Naive thymus-derived CD8-positive, alpha-beta T cell (primary cell): ENCODE data around the gene ZNF892. TPM values are rescaled to one million over a fixed set of nuclear protein-coding genes. Genes with fewer than 3 reads are reported as not detected.
A peak's percentile ranks its signal among the peaks of the same experiment; 100 is the strongest.
"Not testable (repeated sequence)": the region's sequence is repeated elsewhere in the genome, so short reads cannot be mapped to it uniquely, and the experiment has no call there.

Experiments
- ATAC-seq, 2 donors: fragments of 150-1000 bp; cut with Tn5 transposase in 1 of 2; sonication (Bioruptor Pico), chemical (Tn5 transposase) in 1 of 2; 1 replicate in 1 of 2; 2 replicates in 1 of 2; pipeline ENCODE4 v1.10.0; 2021; ENCODE audit warnings: mild to moderate bottlenecking in 2 of 2, moderate library complexity in 2 of 2
- POLR2A ChIA-PET: fragments of 350-600 bp; sonication (Branson Sonifier 250); formaldehyde crosslinking; loops from one replicate; lab custom pipeline; 2021; ENCODE audit warnings: antibody characterized with exemption; lab: Charles Lee
- DNase-seq, 10 donors: peaks; one replicate each; pipeline versions ENCODE4 v3.0.0 to v3.0.0-alpha.2; 2020 to 2022
- H3K27ac Mint-ChIP-seq, 10 donors: one replicate each; pipeline ENCODE4 v1.8.0; 2020 to 2022; ENCODE audit warnings: mild to moderate bottlenecking in 10 of 10, mixed read lengths in 10 of 10, moderate library complexity in 4 of 10, inconsistent platforms in 1 of 10
- H3K27me3 Mint-ChIP-seq, 5 donors: one replicate each; pipeline ENCODE4 v1.8.0; 2021 to 2022; ENCODE audit warnings: mixed read lengths in 5 of 5
- H3K36me3 Mint-ChIP-seq, 3 donors: one replicate each; pipeline ENCODE4 v1.8.0; 2020 to 2022; ENCODE audit warnings: mixed read lengths in 3 of 3, mild to moderate bottlenecking in 2 of 3, inconsistent platforms in 1 of 3
- H3K4me1 Mint-ChIP-seq, 4 donors: one replicate each; pipeline ENCODE4 v1.8.0; 2021 to 2022; ENCODE audit warnings: mixed read lengths in 4 of 4
- H3K4me3 Mint-ChIP-seq, 10 donors: one replicate each; pipeline ENCODE4 v1.8.0; 2020 to 2022; ENCODE audit warnings: mild to moderate bottlenecking in 10 of 10, mixed read lengths in 10 of 10, moderate library complexity in 6 of 10, inconsistent platforms in 1 of 10
- H3K9me3 Mint-ChIP-seq, 9 donors: one replicate each; pipeline ENCODE4 v1.8.0; 2020 to 2022; ENCODE audit warnings: mixed read lengths in 9 of 9, mild to moderate bottlenecking in 3 of 9, inconsistent platforms in 1 of 9, moderate library complexity in 1 of 9
- polyA plus RNA-seq, 3 donors: library from polyadenylated mRNA; unstranded; fragments of 300-500 nt; fragmentation: Illumina TruSeq; gene quantifications; one replicate each; pipeline ENCODE4 v1.2.3, GENCODE V29; 2021
- total RNA-seq, 8 experiments: library from RNA in 2 of 8; stranded (reverse) in 2 of 8; gene quantifications; one replicate each; pipeline ENCODE4 v1.2.3 and lab custom pipeline; 2021 to 2026

Gene ZNF892
- total and polyA plus RNA-seq, 5 experiments from 2014 or later = 0.65 to 4.0 (median 1.7) TPM

- Mint-ChIP-seq H3K4me3 (no peak overlapping the region), H3K4me1 (no peaks in the 10 kb centered on the region), H3K36me3 (peaks cover 18 to 64% (median 45%) of the 10 kb centered on the region in 3 donors), H3K9me3 (peaks cover 6 to 96% (median 51%) of the 10 kb centered on the region in 9 donors), H3K27ac (no peak overlapping the region), H3K27me3 (peaks cover 0 to 2% (median 0%) of the 10 kb centered on the region in 5 donors)
- no peak for ATAC-seq
- DNase-seq = no peak
- POLR2A ChIA-PET = no interaction called here
These were observed 27.0 kb downstream of the ZNF892 start for GRCh38 chr2:95234286-95234785.

DNA sequence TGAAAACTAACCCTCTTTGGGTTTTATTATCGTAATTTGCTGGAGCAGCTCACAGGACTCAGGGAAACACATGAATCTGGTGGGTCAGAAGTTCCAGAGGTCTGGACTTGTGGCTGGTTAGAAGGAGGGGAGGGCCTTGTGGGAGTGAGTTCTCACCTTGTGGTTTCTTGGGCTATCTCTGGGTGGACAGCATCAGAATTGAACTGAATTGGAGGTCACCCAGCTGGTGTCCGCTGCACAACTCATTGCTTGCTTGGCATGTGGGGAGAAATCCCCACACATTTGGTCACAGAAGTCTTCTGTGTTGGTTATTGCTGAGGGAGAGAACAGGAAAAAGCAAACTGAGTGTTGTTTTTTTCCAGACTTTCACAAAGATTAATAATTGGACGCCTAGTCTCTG is 27.5 kb downstream of the ZNF892 start:
- no peaks in the 10 kb centered on the region for H3K4me1 Mint-ChIP-seq
- no peak for ATAC-seq
- peaks cover 15 to 62% (median 42%) of the 10 kb centered on the region in 3 donors for H3K36me3 Mint-ChIP-seq
- no peak for DNase-seq
- POLR2A ChIA-PET = no interaction called here
- H3K27ac Mint-ChIP-seq = no peak overlapping the region
- peaks cover 5 to 96% (median 50%) of the 10 kb centered on the region in 9 donors for H3K9me3 Mint-ChIP-seq
- peak overlapping the region in 1 of 10 donors; percentile 59 for H3K4me3 Mint-ChIP-seq
- H3K27me3 Mint-ChIP-seq = no peaks in the 10 kb centered on the region

DNA sequence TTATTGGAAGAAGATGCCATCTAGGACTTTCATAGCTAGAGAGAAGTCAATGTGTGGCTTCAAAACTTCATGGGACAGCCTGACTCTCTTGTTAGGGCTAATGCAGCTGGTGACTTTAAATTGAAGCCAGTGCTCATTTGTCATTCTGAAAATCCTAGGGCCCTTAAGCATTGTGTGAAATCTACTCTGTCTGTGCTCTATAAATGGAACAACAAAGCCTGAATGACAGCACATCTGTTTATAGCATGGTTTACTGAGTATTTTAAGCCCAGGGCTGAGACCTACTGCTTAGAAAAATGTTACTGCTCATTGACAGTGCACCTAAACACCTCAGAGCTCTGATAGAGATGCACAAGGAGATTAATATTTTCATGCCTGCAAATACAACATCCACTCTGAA is 30.8 kb downstream of the ZNF892 start:
- H3K4me3 Mint-ChIP-seq = no peak overlapping the region
- H3K27me3 Mint-ChIP-seq = no peaks in the 10 kb centered on the region
- H3K9me3 Mint-ChIP-seq = peaks cover 14 to 91% (median 60%) of the 10 kb centered on the region in 9 donors
- no peak for ATAC-seq
- POLR2A ChIA-PET = no interaction called here
- no peak for DNase-seq
- H3K27ac Mint-ChIP-seq = no peak overlapping the region
- peaks cover 14 to 64% (median 33%) of the 10 kb centered on the region in 3 donors for H3K36me3 Mint-ChIP-seq
- no peaks in the 10 kb centered on the region for H3K4me1 Mint-ChIP-seq

DNA sequence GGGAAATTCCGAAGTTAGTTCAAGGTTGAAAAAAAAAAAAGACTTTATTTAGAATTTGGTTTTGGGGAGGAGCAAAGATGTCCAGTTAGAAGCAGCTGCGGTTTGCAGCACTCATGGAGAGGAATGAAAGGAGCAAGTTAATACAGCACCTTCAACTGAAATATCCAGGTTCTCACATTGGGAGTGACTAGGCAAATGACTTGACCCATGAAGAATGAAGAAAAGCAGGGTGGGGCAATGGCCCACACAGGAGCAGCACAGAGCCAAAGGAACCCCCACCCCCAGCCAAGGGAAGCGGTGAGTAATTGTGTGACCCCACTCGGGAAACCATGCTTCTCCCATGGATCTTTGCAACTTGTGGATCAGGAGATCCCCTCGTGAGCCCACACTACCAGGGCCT is 32.8 kb downstream of the ZNF892 start:
- Mint-ChIP-seq H3K9me3 (peaks cover 19 to 82% (median 54%) of the 10 kb centered on the region in 9 donors), H3K27me3 (peaks cover 0 to 5% (median 0%) of the 10 kb centered on the region in 5 donors), H3K27ac (no peak overlapping the region), H3K4me3 (no peak overlapping the region), H3K36me3 (peaks cover 9 to 61% (median 30%) of the 10 kb centered on the region in 3 donors), H3K4me1 (no peaks in the 10 kb centered on the region)
- POLR2A ChIA-PET = no interaction called here
- no peak for DNase-seq
- ATAC-seq = no peak

- Mint-ChIP-seq H3K4me3 (no peak overlapping the region), H3K9me3 (peaks cover 20 to 81% (median 56%) of the 10 kb centered on the region in 9 donors), H3K27ac (no peak overlapping the region), H3K27me3 (peaks cover 0 to 5% (median 0%) of the 10 kb centered on the region in 5 donors), H3K36me3 (peaks cover 8 to 61% (median 31%) of the 10 kb centered on the region in 3 donors), H3K4me1 (no peaks in the 10 kb centered on the region)
- ATAC-seq (no peak), DNase-seq (no peak)
- POLR2A ChIA-PET = no interaction called here
These were observed 33.2 kb downstream of the ZNF892 start for GRCh38 chr2:95240556-95240955.

DNA sequence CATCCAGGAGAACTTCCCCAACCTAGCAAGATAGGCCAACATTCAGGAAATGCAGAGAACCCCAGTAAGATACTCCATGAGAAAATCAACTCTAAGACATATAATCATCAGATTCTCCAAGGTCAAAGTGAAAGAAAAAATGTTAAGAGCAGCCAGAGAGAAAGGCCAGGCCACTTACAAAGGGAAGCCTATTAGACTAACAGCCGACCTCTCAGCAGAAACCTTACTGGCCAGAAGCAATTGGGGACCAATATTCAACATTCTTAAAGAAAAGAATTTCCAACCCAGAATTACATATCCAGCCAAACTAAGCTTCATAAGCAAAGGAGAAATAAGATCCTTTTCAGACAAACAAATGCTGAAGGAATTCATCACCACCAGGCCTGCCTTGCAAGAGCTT is 34.8 kb downstream of the ZNF892 start:
- ATAC-seq, POLR2A ChIA-PET, H3K4me1 Mint-ChIP-seq, DNase-seq, H3K27me3 Mint-ChIP-seq, H3K4me3 Mint-ChIP-seq, H3K27ac Mint-ChIP-seq: not testable (repeated sequence)
- peaks cover 4 to 60% (median 31%) of the 10 kb centered on the region in 3 donors for H3K36me3 Mint-ChIP-seq
- peaks cover 9 to 81% (median 57%) of the 10 kb centered on the region in 9 donors for H3K9me3 Mint-ChIP-seq

Other genes starting within 250 kb of the ZNF892 start
- 100 to 1,000 TPM; 116 to 117 TPM for gene MAL, start 181.8 kb upstream of the ZNF892 start, total RNA-seq
- 100 to 1,000 TPM; 158 to 284 (median 273) TPM for gene MAL, start 181.8 kb upstream of the ZNF892 start, polyA plus RNA-seq
- 10 to 100 TPM; 59.0 to 66.0 TPM for gene MRPS5, start 85.7 kb upstream of the ZNF892 start, total RNA-seq
- gene MRPS5, start 85.7 kb upstream of the ZNF892 start, polyA plus RNA-seq = 10 to 100 TPM; 37.2 to 54.6 (median 43.0) TPM
- gene ZNF514, start 47.7 kb upstream of the ZNF892 start, total RNA-seq = 10 to 100 TPM; 42.3 to 43.9 TPM
- 10 to 100 TPM; 10.0 to 11.2 (median 10.3) TPM for gene ZNF514, start 47.7 kb upstream of the ZNF892 start, polyA plus RNA-seq
- 1 to 10 TPM; 4.0 to 4.7 TPM for gene ZNF2, start 41.7 kb upstream of the ZNF892 start, total RNA-seq
- gene ZNF2, start 41.7 kb upstream of the ZNF892 start, polyA plus RNA-seq = 1 to 10 TPM; 2.5 to 4.2 (median 3.6) TPM
- gene PROM2, start 66.9 kb downstream of the ZNF892 start, total RNA-seq = under 1 TPM; 0.88 to 0.91 TPM
- gene PROM2, start 66.9 kb downstream of the ZNF892 start, polyA plus RNA-seq = not detected
- not detected for gene KCNIP3, start 89.8 kb downstream of the ZNF892 start, total RNA-seq
- gene KCNIP3, start 89.8 kb downstream of the ZNF892 start, polyA plus RNA-seq = not detected
- gene FAHD2A, start 195.2 kb downstream of the ZNF892 start, total RNA-seq = 10 to 100 TPM; 30.8 to 35.2 TPM
- 10 to 100 TPM; 19.3 to 21.5 (median 20.6) TPM for gene FAHD2A, start 195.2 kb downstream of the ZNF892 start, polyA plus RNA-seq